Hippocampal formation (tissue), 2 donors: ENCODE data around the gene PSTPIP2.
"Not testable (repeated sequence)": the region's sequence is repeated elsewhere in the genome, so short reads cannot be mapped to it uniquely, and the experiment has no call there.

Experiments
- DNase-seq, 2 donors: peaks; one replicate each; lab custom pipeline; 2025; lab: John Stamatoyannopoulos, UW

Gene PSTPIP2

GRCh38 chr18:46037512-46038305, 34.4 kb downstream of the PSTPIP2 start:
- DNase-seq = no peak

DNA sequence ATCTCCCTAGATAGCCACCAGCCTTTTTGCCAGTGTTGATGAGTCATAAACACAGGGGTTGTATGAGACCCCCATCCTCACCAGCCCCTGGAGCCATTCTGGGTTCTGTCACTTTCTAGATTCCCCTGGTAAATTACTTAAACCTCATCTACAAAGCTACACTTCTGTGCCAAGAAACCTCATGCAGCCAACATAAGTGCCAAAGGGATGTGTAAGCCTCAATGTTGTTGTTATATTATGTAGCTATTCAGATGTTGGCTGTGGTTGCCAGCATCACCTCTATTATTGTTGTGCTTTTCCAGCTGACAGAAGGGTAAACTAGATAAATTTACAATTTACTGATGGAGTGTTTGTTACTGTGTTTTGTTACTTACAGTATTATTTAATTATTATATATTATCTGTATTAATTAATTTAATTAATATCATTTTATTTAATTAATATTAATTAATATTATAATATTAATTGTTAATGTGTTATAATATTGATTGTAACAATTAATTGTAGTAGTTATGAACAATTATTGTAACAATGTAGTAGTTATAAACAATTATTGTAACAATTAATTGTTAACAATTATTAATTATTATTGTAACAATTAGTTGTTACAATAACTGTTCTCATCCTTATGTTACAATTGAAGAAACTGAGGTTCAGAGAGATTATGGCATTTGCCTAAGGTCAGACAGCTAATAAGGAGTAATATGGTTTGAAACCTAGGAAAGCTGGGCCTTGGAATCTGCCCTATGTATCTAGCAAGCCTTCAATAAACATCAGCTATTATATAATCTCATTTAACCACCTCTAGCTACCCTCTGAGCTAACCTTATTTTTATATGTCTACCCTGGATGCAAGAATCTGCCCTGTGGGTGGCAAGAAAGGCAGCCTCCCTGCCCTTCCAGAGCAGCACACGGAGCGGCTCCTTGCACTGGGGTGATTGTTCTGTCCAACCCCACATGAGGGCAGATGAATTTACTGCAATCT, 36.1 kb downstream of the PSTPIP2 start:
- DNase-seq = no peak

DNA sequence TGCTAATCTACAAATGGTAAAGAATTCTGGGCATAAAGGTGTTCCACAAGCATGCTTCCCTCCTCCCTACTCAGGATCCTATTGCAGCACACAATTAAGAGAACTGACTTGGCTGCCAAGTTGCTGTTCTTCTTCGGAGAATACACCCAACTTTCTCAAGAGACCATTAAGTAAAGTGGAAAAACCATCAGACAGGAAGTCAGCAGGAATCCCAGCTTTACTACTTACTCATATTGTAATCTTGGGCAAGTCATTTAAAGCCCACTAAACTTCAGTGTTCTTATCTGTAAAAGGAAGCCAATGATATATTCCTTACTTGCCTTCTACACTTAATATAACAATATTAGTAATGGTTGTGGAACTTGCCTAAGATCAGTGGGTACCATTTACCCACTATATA, 37.8 kb downstream of the PSTPIP2 start:
- DNase-seq = no peak

DNA sequence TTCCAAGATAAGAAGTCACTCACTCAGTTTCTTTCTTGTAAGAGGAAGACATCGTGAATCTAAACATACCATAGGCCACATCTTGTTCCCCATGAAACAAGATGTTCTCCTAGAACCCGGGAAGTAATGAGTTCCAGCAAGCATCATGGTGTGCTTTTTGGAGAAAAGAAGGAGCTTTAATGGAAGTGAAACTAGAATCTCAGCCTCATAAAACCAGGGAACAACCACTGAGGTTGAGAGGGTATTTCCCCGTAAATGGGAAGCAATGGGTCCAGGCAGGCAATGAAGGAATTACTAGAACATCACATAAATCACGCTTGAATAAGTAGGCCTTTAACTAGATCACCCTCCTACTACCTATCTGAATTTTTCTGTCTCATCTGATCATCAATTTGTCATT, 40.3 kb downstream of the PSTPIP2 start:
- DNase-seq = no peak

- no peak for DNase-seq
These were observed 43.5 kb downstream of the PSTPIP2 start for GRCh38 chr18:46028536-46028891.

DNA sequence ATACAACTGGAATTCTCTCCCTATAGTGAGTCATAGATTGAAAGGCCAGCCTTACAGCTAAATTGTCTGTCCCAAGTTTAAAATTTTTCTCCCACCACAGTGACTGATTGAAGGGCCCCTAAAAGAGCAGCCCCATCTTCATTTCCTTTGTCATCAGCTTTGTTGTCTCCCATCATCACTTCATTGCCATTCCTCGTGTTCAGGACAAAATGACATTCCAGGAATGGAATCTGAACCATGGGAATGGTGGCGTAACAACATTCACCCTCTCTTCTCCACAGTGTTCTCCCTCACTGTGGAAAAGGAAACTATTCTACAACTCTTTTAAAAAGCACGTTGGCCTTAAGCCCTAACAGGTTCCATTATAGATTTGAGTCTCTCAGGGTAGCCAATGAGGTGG, 52.1 kb downstream of the PSTPIP2 start:
- DNase-seq = no peak

DNA sequence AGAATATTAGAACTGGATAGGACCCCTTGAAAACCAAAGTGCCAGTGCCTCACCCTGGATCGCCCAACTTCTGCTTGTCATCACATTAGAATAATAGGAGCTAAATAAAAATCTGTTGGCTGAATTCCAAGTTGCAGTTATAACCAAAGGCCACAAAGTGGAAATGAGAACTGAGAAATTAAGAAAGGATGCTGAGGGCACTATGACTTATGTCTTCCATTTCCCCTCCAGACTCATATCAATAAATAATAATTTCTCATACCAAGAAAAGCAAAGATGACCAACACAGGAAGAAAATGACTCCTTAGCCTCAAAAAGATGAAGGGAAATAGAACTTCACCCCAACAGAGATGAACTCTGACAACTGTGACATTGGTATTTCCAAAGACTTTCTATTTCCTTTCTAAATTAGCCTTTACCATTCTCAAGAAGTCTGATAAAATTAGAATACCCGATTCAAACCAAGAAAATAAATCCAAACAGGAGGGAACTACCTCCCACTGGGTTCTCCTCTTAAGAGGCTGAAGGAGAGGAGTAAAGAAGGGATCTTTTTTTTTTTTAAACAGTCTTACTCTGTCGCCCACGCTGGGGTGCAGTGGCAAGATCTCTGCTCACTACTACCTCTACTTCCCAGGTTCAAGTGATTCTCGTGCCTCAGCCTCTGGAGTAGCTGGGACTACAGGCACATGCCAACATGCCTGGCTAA, 58.4 kb downstream of the PSTPIP2 start:
- DNase-seq = no peak

- DNase-seq = no peak
These were observed 61.4 kb downstream of the PSTPIP2 start for GRCh38 chr18:46010676-46011075.

GRCh38 chr18:46010050-46010449, 62.0 kb downstream of the PSTPIP2 start:
- no peak for DNase-seq

GRCh38 chr18:46009125-46009840, 62.8 kb downstream of the PSTPIP2 start:
- DNase-seq = no peak

GRCh38 chr18:46008531-46008930, 63.5 kb downstream of the PSTPIP2 start:
- DNase-seq = no peak

DNA sequence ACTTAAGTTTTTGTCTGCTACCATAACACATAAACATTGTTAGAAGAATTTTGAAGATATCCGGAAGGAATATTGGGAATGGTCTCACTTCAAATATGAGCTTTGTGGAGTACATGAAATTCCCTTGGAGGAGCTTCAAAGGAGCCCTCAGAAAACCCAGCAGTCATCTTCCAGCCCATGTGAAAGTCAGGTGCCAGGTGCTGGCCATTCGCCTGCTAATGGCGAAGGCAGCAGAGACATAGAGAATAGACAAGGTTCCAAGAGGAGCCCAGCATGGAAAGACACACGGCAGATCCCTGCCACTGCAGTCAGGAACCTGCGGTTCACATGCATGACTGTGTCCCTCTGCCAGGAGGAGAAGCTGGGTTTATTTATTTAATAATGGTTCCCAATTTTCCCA, 64.9 kb downstream of the PSTPIP2 start:
- no peak for DNase-seq

- DNase-seq = no peak
These were observed 69.1 kb downstream of the PSTPIP2 start for GRCh38 chr18:46002934-46003333.

- no peak for DNase-seq
These were observed 70.2 kb downstream of the PSTPIP2 start for GRCh38 chr18:46001892-46002291.

DNA sequence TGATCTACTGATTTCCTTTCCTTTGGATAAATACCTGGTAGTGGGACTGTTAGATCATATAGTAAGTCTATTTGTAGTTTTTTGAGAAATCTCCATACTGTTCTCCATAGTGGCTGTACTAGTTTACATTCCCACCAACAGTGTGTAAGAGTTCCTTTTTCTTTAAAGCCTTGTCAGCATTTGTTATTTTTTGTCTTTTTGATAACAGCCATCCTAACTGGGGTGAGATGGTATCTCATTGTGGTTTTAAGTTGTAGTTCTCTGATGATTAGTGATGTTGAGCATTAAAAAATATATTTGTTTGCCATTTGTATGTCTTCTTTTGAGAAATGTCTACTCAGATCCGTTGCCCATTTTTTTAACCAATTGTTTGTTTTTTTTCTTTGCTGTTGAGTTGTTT, 71.0 kb downstream of the PSTPIP2 start:
- DNase-seq = no peak

GRCh38 chr18:45999536-45999935, 72.5 kb downstream of the PSTPIP2 start:
- DNase-seq = no peak

GRCh38 chr18:45998244-45998643, 73.8 kb downstream of the PSTPIP2 start:
- DNase-seq = no peak

- DNase-seq = no peak
These were observed 74.3 kb downstream of the PSTPIP2 start for GRCh38 chr18:45997700-45998151.

DNA sequence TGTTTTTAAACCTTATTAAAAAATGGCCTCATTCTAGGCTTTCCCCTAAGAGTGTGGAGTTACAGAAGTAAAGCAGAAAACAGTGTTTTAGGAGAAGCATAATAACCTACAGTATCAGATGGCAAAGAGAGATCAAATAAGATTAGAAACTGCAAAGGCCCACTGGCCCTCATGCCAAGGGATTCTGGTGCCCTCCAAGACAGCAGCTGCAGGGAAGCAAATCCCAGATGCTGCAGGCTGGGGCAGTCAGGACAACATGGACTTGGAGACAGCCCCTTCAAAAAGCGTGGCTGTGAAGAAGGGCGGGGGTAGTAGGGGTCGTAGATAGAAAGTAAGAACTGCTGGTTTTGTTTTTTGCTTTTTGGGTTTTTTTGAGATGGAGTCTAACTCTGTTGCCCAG, 76.6 kb downstream of the PSTPIP2 start:
- no peak for DNase-seq

- no peak for DNase-seq
These were observed 78.6 kb downstream of the PSTPIP2 start for GRCh38 chr18:45993438-45993837.

GRCh38 chr18:45992527-45992926, 79.5 kb downstream of the PSTPIP2 start:
- not testable (repeated sequence) for DNase-seq

DNA sequence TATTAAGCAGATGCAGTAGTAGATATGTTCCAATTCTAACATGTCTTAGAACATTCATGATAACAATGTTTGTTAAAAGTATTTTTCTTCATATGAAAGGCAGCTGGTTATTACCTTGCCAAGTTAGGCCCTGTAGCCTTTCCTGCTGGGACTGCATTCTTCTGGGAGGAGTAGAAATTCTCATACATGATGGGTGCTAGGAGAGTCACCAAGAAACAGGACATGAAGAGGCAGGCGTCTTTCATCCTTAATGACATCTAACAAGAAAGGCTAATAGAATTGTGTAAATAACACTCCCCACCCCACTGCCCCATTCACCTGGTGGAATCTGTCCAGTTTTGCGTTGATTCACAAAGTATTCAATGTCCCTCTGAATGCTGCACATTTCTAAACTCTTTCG, 80.3 kb downstream of the PSTPIP2 start:
- DNase-seq = no peak
